Measurements from ENCODE around the gene EHD2. TPM values are rescaled to one million over a fixed set of nuclear protein-coding genes. Genes with fewer than 3 reads are reported as not detected.

Gene EHD2
- total and polyA plus RNA-seq, 2 of the 4 experiments (the other 2 are of a cell fraction) = 35.3 to 181 TPM

- TF ChIP-seq MAZ (IDR thresholded peaks at IDR 0.05; ENCODE audit: borderline replicate concordance, low read depth, low read length) = peak; percentile 78
- peak; percentile 97 for TF ChIP-seq SMC3 (IDR thresholded peaks at IDR 0.05; ENCODE audit: low read depth, low read length)
These were observed 15.2 kb upstream of the EHD2 start (continued) for GRCh38 chr19:47697863-47698609.

- no peak overlapping the region for H3K56ac ChIP-seq (ENCODE audit: extremely low read depth, insufficient read depth, low read length)
- POLR2A ChIA-PET (ENCODE audit: unreplicated experiment) = no interaction called here
- no peak overlapping the region for H3K14ac ChIP-seq (replicated peaks; ENCODE audit: low read depth, low read length)
- H3K27ac ChIP-seq (ENCODE audit: insufficient read depth, low read length) = no peak overlapping the region
- dilution Hi-C loops (cut with HindIII; ENCODE audit: low sequenced_read_pairs, unreplicated experiment) = no loop called here
- H2AK9ac ChIP-seq (replicated peaks; ENCODE audit: low read depth, low read length, poor library complexity) = no peak overlapping the region
- peaks cover 37% of the 10 kb centered on the region for H4K20me1 ChIP-seq (ENCODE audit: insufficient read depth, low read length)
- no peak overlapping the region for H2BK120ac ChIP-seq (ENCODE audit: low read depth, low read length)
- no peak overlapping the region for H3K18ac ChIP-seq (ENCODE audit: low read depth, low read length)
- H3K9me3 ChIP-seq (ENCODE audit: control insufficient read depth, insufficient read depth, low read length) = no peaks in the 10 kb centered on the region
- DNase-seq (no peak), ATAC-seq (ENCODE audit: low read depth) (no peak)
- H4K91ac ChIP-seq (ENCODE audit: insufficient read depth, low read depth, low read length) = no peak overlapping the region
- intact Hi-C loops (cut with micrococcal nuclease) = loop anchor here (1.0 to 5.0 kb wide), 6 partner anchors 90 to 391 kb away; partner anchors contain the start of genes BICRA, C5AR1, KPTN and NAPA
- BruUV-seq (replicated peaks) = no TSS peak
- no peak overlapping the region for H3K4ac ChIP-seq (ENCODE audit: low read depth, low read length)
- CTCF ChIA-PET = interaction anchor here (0.6 to 1.7 kb wide), 3 partner anchors 12 to 262 kb away, joined by 3 to 6 read pairs (median 3); no protein-coding TSS in a partner anchor
- in situ Hi-C loops (cut with MboI; ENCODE audit: low sequenced_read_pairs) = no loop called here
- no peak overlapping the region for H2BK15ac ChIP-seq (ENCODE audit: low read depth, low read length)
- H2BK5ac ChIP-seq (ENCODE audit: low read depth, low read length, poor library complexity, severe bottlenecking) = no peak overlapping the region
- H3K4me2 ChIP-seq (ENCODE audit: low read depth, low read length) = no peak overlapping the region
- H4K8ac ChIP-seq (ENCODE audit: low read depth in 2 of 2, low read length in 2 of 2) = no peak overlapping the region
- H2AFZ ChIP-seq (replicated peaks; ENCODE audit: low read length, poor library complexity) = no peak overlapping the region
- peaks cover 0 to 24% of the 10 kb centered on the region in 2 experiments; a peak in 2 of 4 replicates for H3K79me1 ChIP-seq (ENCODE audit: low read depth in 1 of 2, low read length in 2 of 2)
- H3K4me1 ChIP-seq (ENCODE audit: control insufficient read depth, insufficient read depth, low read length) = peaks cover 5% of the 10 kb centered on the region
- no peak overlapping the region for H2AK5ac ChIP-seq (ENCODE audit: low read depth, low read length)
- no peak overlapping the region for H4K5ac ChIP-seq (ENCODE audit: low read depth, low read length)
- H3K4me3 ChIP-seq (ENCODE audit: insufficient read depth, low read depth, low read length) = no peak overlapping the region
- H3K36me3 ChIP-seq (ENCODE audit: control insufficient read depth, insufficient read depth, low read length) = peaks cover 47% of the 10 kb centered on the region
- H3K27me3 ChIP-seq (ENCODE audit: control insufficient read depth, insufficient read depth, low read length) = no peaks in the 10 kb centered on the region
- H3K9ac ChIP-seq (ENCODE audit: low read depth, low read length) = no peak overlapping the region
- no peaks in the 10 kb centered on the region for H3K9me1 ChIP-seq (ENCODE audit: insufficient read depth, low read length)
- H2BK20ac ChIP-seq (ENCODE audit: low read depth, low read length) = no peak overlapping the region
- H3K23ac ChIP-seq (ENCODE audit: low read depth, low read length) = no peak overlapping the region
- 93% methylated on average over 20 of the region's 46 CpGs; no CpG with 5 or more reads in 1 of the 2 experiments for WGBS, 2 experiments (ENCODE audit: extremely low coverage in 2 of 2, insufficient read length in 1 of 2)
- no peak for TF ChIP-seq RFX5 (IDR thresholded peaks at IDR 0.05; ENCODE audit: low read depth, low read length)
- no peak for TF ChIP-seq ELK1 (IDR thresholded peaks at IDR 0.05; ENCODE audit: borderline replicate concordance, low read depth, low read length)
- no peak for TF ChIP-seq RAD21 (IDR thresholded peaks at IDR 0.05; ENCODE audit: low read length)
- TF ChIP-seq MAFK (IDR thresholded peaks at IDR 0.05; ENCODE audit: low read depth, low read length) = no peak
- TF ChIP-seq FOS (IDR thresholded peaks at IDR 0.05; ENCODE audit: low read depth, low read length) = no peak
- TF ChIP-seq USF2 (IDR thresholded peaks at IDR 0.05; ENCODE audit: low read depth, low read length) = no peak
- TF ChIP-seq SMC3 (IDR thresholded peaks at IDR 0.05; ENCODE audit: low read depth, low read length) = no peak
- no peak for TF ChIP-seq CTCF (conservative IDR thresholded peaks at IDR 0.05; ENCODE audit: low read depth, low read length)
- TF ChIP-seq CHD1 (IDR thresholded peaks at IDR 0.05; ENCODE audit: low read depth, low read length) = no peak
These were observed 14.4 kb upstream of the EHD2 start for GRCh38 chr19:47698631-47699359.

Measured in IMR-90 (cell line).